Ascending aorta (tissue), 2 donors: ENCODE results near the gene PIP5K1C. TPM values are rescaled to one million over a fixed set of nuclear protein-coding genes. Genes with fewer than 3 reads are reported as not detected.
A peak's percentile ranks its signal among the peaks of the same experiment; 100 is the strongest.

Source experiments
- DNase-seq, 2 donors: peaks; one replicate each; pipeline ENCODE4 v3.0.0-alpha.2; 2019; ENCODE audit warnings: low spot score in 2 of 2
- H3K27ac ChIP-seq, 2 donors: fragments of 200-600 bp; sonication (generic); one replicate each; pipeline ENCODE4 v1.5.1; 2016 to 2017; ENCODE audit warnings: mild to moderate bottlenecking in 1 of 2
- H3K27me3 ChIP-seq: fragments of 200-600 bp; sonication (generic); one replicate; pipeline ENCODE4 v1.5.1; 2017
- H3K36me3 ChIP-seq, 2 donors: fragments of 200-600 bp; sonication (generic); one replicate each; pipeline ENCODE4 v1.5.1; 2016
- H3K4me1 ChIP-seq, 2 donors: fragments of 200-600 bp; sonication (generic); one replicate each; pipeline ENCODE4 v1.5.1; 2016 to 2017; ENCODE audit warnings: mild to moderate bottlenecking in 1 of 2
- H3K4me3 ChIP-seq, 2 donors: fragments of 200-600 bp; sonication (generic); one replicate each; pipeline ENCODE4 v1.5.1; 2016 to 2017; ENCODE audit warnings: mild to moderate bottlenecking in 1 of 2
- H3K9me3 ChIP-seq, 2 donors: fragments of 200-600 bp; sonication (generic); one replicate each; pipeline ENCODE4 v1.5.1; 2016
- CTCF ChIP-seq, 3 experiments: fragments of 200-600 bp in 2 of 3; fragments of 450-650 bp in 1 of 3; sonication (generic) in 2 of 3; IDR thresholded peaks; one replicate each; pipeline ENCODE4 v1.5.1; 2016 to 2019; ENCODE audit warnings: antibody characterized with exemption in 3 of 3, mild to moderate bottlenecking in 1 of 3, moderate library complexity in 1 of 3
- intact Hi-C: fragments of 100-400 bp; cut with DNase I; formaldehyde crosslinking; loops from one replicate; pipeline ENCODE4 v1.15.1; 2023
- total RNA-seq: library from RNA; depleted of rRNA; stranded (reverse); fragments of >200 nt; gene quantifications from one replicate; pipeline ENCODE4 v1.1.0, GENCODE V29; 2016

Gene PIP5K1C
- total RNA-seq, 1 donor from 2014 or later, result 87.3 TPM

GRCh38 chr19:3625996-3626472, 74.2 kb downstream of the PIP5K1C start:
- H3K4me1 ChIP-seq, result peaks cover 10 to 15% of the 10 kb centered on the region in 2 donors
- peak overlapping the region; percentile 74 to 94 for H3K4me3 ChIP-seq
- peaks cover 17 to 32% of the 10 kb centered on the region in 2 donors for H3K36me3 ChIP-seq
- DNase-seq, result no peak
- peak overlapping the region; percentile 91 to 93 for H3K27ac ChIP-seq
- no peaks in the 10 kb centered on the region for H3K9me3 ChIP-seq
- no peak for TF ChIP-seq CTCF (IDR thresholded peaks at IDR 0.05)
- intact Hi-C loops, result loop anchor here (2.0 kb wide), 2 partner anchors 75 to 843 kb away; partner anchors contain the start of genes PIP5K1C and SGTA
- no peaks in the 10 kb centered on the region for H3K27me3 ChIP-seq

GRCh38 chr19:3623716-3624115, 76.6 kb downstream of the PIP5K1C start:
- Histone ChIP-seq H3K27me3 (no peaks in the 10 kb centered on the region), H3K27ac (no peak overlapping the region), H3K4me3 (no peak overlapping the region), H3K9me3 (no peaks in the 10 kb centered on the region), H3K4me1 (peaks cover 10 to 15% of the 10 kb centered on the region in 2 donors), H3K36me3 (peaks cover 26 to 34% of the 10 kb centered on the region in 2 donors)
- intact Hi-C loops, result no loop called here
- no peak for TF ChIP-seq CTCF (IDR thresholded peaks at IDR 0.05)
- no peak for DNase-seq

GRCh38 chr19:3622224-3622623, 78.0 kb downstream of the PIP5K1C start:
- peaks cover 26 to 38% of the 10 kb centered on the region in 2 donors for H3K36me3 ChIP-seq
- no peak overlapping the region for H3K27ac ChIP-seq
- peaks cover 10 to 19% of the 10 kb centered on the region in 2 donors for H3K4me1 ChIP-seq
- no peaks in the 10 kb centered on the region for H3K9me3 ChIP-seq
- intact Hi-C loops, result no loop called here
- no peak overlapping the region for H3K4me3 ChIP-seq
- H3K27me3 ChIP-seq, result no peaks in the 10 kb centered on the region
- no peak for TF ChIP-seq CTCF (IDR thresholded peaks at IDR 0.05)
- DNase-seq, result no peak

GRCh38 chr19:3621689-3622088, 78.6 kb downstream of the PIP5K1C start:
- Histone ChIP-seq H3K4me3 (no peak overlapping the region), H3K36me3 (peaks cover 26 to 39% of the 10 kb centered on the region in 2 donors), H3K27me3 (no peaks in the 10 kb centered on the region), H3K4me1 (peaks cover 10 to 19% of the 10 kb centered on the region in 2 donors), H3K27ac (no peak overlapping the region), H3K9me3 (no peaks in the 10 kb centered on the region)
- no peak for TF ChIP-seq CTCF (IDR thresholded peaks at IDR 0.05)
- intact Hi-C loops, result no loop called here
- DNase-seq, result no peak

GRCh38 chr19:3620817-3621547, 79.3 kb downstream of the PIP5K1C start:
- Histone ChIP-seq H3K4me1 (peaks cover 9 to 18% of the 10 kb centered on the region in 2 donors), H3K36me3 (peaks cover 26 to 39% of the 10 kb centered on the region in 2 donors)
- intact Hi-C loops, result no loop called here

More at GRCh38 chr19:3620817-3621547, 79.3 kb downstream of the PIP5K1C start:
- TF ChIP-seq CTCF (IDR thresholded peaks at IDR 0.05), result no peak
- no peak overlapping the region for H3K27ac ChIP-seq
- no peak overlapping the region for H3K4me3 ChIP-seq
- H3K27me3 ChIP-seq, result no peaks in the 10 kb centered on the region
- no peak for DNase-seq
- H3K9me3 ChIP-seq, result no peaks in the 10 kb centered on the region
